Epidermal melanocyte (primary cell): Measurements from ENCODE around the gene LTA4H.

Source experiments
- DNase-seq: peaks from one replicate; pipeline ENCODE4 v3.0.0; 2011; ENCODE audit warnings: low spot score; ENCODE audit not compliant: insufficient read length

LTA4H gene

GRCh38 chr12:96057986-96058553 is 22.7 kb upstream of the LTA4H start:
- DNase-seq: no peak

GRCh38 chr12:96056646-96057455 is 21.5 kb upstream of the LTA4H start:
- no peak for DNase-seq

- no peak for DNase-seq
These were observed 18.8 kb upstream of the LTA4H start for GRCh38 chr12:96054244-96054610.

- DNase-seq: no peak
These were observed 18.3 kb upstream of the LTA4H start for GRCh38 chr12:96053476-96054243.

GRCh38 chr12:96051756-96052485 is 16.5 kb upstream of the LTA4H start:
- DNase-seq: no peak

- DNase-seq: no peak
These were observed 14.8 kb upstream of the LTA4H start for GRCh38 chr12:96050139-96050538.

GRCh38 chr12:96049101-96049500 is 13.7 kb upstream of the LTA4H start:
- DNase-seq: no peak

- DNase-seq: no peak
These were observed 13.1 kb upstream of the LTA4H start for GRCh38 chr12:96048393-96048969.

GRCh38 chr12:96047229-96048211 is 12.1 kb upstream of the LTA4H start:
- DNase-seq: no peak

- DNase-seq: no peak
These were observed 11.3 kb upstream of the LTA4H start for GRCh38 chr12:96046543-96047228.

GRCh38 chr12:96045566-96045965 is 10.2 kb upstream of the LTA4H start:
- no peak for DNase-seq

- DNase-seq: no peak
These were observed 9.5 kb upstream of the LTA4H start for GRCh38 chr12:96044943-96045290.

GRCh38 chr12:96044017-96044942 is 8.9 kb upstream of the LTA4H start:
- no peak for DNase-seq

GRCh38 chr12:96041181-96041580 is 5.8 kb upstream of the LTA4H start:
- no peak for DNase-seq

GRCh38 chr12:96040305-96041133 is 5.1 kb upstream of the LTA4H start:
- DNase-seq: no peak

GRCh38 chr12:96039516-96039915 is 4.1 kb upstream of the LTA4H start:
- no peak for DNase-seq

- no peak for DNase-seq
These were observed 1.5 kb upstream of the LTA4H start for GRCh38 chr12:96036765-96037455.
